HG02870 (cell line): Measurements from ENCODE around the gene RNF144B.

Source experiments
- ATAC-seq: cut with Tn5 transposase; IDR thresholded peaks from one replicate; pipeline ENCODE4 v1.9.1; 2021; ENCODE audit warnings: mild to moderate bottlenecking, moderate library complexity; ENCODE audit not compliant: unreplicated experiment

RNF144B gene

DNA sequence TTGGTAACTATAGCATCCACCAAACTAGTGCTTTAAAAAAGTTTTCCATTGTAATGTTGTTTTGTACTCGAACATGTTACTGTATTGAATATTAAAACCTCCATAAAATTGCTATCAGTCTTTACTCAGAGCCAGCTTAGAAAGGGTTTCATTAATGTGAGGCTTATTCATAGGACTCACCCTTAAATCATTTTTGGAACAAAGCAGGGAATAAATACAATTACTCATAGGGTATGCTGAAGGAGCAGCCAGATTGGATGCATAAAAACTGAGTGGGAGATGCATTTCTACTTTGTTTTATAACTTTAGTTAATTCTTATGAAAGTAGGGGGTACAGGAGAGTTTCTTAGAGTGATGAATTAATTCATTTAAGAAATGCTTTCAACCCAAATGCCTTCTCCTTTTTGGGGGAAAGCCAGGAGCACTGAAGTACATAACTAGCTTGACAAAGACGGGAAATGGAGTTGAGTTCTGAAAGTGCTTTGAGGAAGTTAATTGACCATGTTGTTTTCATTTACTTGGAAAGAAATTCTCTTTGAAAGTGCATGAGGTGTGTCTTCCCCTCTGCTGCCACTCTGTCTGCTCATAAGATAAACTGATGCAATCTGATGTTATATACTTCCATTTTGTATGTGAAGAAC, 90.3 kb downstream of the RNF144B start:
- no peak for ATAC-seq

GRCh38 chr6:18478610-18479009, 91.5 kb downstream of the RNF144B start:
- ATAC-seq = no peak

GRCh38 chr6:18481870-18482269, 94.7 kb downstream of the RNF144B start:
- no peak for ATAC-seq

DNA sequence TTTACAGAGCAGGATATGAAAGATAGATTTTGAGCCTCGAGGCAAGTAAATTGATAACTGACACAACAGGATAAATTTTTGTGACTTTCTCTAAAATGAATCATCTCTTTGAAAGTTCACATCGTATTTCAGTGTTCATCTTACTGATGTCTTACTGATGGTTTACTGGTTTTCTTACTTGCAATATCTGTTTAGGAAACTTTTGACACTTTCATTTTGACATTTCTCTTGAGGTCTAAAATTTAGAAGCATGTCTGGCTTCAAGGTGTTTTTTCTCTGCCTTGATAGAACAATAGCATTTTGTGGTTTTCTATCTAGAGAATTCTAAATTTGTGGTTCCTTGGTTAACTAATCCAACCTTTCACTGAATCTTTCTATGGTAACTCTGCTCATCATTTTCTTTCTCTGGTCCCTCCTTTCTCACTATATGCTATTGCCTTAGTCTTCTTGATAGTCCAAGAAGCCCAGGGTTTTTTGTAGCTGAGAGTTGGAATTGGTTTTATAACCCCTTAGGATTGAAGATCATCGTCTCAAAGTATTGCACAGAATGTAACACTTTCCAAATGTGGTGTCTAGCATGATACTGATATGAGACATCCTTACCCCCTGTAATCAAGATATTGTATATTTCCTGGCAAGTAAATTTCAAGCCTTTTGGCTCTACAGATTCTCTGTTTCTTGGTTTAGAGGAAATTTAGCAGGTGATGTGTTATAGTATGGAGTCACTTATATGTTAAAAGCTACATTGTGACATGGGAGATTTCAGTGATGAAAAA, 98.7 kb downstream of the RNF144B start:
- ATAC-seq = peak; percentile 62

GRCh38 chr6:18488004-18488403, 100.9 kb downstream of the RNF144B start:
- no peak for ATAC-seq

GRCh38 chr6:18488526-18489270, 101.5 kb downstream of the RNF144B start:
- no peak for ATAC-seq

- ATAC-seq = no peak
Observed at GRCh38 chr6:18489335-18489734, 102.2 kb downstream of the RNF144B start.

DNA sequence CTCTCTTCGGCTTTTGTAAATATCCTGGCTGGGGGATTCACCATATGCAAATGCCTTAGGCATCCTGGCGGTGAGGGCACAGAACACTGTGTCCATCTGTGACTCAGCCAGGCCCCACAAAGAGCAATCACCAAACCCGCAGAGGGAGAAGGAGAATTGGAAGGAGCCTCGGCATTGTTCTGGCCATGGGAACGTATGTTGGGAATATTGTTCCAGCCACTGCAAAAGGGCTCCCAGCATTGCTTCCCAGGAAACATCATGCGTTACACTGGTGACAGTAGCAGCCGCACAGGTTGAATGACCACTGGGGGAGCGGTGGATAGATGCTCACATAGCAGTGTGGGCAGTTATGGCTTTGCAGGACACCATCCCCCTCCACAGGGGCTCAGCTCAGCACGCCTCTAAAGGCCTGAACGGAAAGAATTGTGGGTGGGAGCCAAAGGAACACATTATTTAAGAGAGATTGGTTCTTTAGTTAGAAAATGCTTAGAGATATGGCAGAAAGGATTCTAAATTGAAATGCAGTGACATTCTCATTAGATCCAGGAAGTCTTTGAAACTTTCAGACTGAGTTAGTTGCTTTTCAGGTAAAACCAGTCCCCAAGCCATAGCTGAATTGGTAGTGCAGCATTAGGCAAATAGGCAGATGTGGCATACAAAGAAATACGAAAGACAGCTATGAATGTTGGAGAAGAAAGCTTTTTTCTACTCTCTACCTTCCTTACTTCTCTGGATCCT, 104.3 kb downstream of the RNF144B start:
- ATAC-seq = no peak

DNA sequence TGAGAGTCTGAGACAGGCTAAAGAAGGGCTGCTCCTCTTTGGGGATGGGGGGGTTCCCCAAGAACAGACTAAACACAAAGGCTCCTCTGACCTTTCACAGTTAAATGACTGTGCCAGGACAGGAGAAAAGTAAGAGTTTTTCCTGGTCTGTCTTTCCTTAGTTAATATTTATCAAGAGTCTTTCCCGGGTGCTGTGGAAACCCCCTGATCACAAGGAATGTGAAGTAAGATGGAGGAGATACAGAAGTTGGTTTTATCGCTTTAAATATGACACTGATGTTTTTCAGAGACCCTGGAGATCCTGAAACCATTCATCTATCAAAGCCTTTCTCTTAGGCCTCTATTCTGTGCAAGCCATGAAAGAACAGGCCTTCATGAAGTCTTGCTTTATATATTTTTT, 105.8 kb downstream of the RNF144B start:
- no peak for ATAC-seq

DNA sequence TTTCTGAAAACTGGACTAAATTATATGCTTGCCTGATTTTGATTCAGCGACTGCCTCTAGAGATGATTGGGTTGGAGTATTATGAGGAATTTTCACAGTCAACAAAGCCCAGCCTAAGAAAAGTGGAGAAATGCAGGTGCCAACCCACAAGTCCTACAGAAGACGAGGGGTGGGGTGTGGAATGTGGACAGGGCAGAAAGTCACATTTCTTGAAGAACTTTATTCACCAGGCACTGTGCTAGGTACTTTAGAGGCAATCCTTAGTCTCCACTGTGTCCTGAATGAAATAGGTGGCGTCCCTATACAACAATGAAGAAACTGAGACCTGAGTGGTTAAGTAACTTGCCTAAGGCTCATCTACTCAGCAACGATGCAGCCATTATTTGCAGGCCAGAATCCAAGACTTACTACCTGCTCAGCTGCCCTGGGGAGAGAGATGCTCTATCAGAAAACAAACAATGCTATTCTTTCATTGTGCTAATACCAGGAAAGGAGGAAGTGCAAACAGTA, 106.3 kb downstream of the RNF144B start:
- no peak for ATAC-seq

GRCh38 chr6:18493925-18494324, 106.8 kb downstream of the RNF144B start:
- ATAC-seq = no peak

DNA sequence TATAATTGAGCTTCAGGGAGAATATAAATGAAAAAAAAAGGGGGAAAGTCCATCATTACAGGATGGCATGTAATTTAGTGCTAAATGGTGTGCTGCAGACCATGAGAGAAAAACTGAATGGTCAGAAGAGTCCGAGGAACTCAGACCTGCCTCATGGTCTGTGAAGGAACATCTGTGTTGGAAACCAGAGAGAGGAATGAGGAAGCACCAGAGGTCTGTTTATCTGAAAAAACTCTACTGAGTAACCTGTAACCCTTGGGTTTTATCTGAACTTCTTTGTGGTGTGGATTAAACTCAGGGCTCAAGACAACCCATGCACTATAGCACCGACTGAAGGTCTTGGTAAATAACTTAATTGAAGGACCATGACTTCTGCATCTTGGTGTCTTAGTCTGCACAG, 108.1 kb downstream of the RNF144B start:
- ATAC-seq = no peak

DNA sequence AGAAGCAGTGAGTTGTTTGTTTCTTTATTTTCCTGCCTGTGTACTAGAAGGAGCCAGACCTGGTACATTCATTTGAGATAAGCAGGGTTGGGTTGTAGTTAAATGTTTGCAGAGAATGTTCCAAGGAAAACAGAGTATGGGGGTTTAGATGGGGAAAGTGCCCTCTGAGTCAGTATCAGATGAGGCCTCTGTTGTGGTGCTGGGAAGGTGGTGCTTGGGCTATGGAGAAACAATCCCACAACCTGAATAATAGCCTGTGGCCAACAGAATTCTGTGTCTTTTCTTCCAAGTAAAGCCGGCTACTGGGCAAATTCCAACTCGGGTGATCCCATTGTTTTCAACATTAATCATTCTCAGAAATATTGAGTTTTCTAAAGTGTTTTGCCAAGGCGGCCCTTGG, 109.3 kb downstream of the RNF144B start:
- ATAC-seq = no peak

GRCh38 chr6:18497006-18497405, 109.9 kb downstream of the RNF144B start:
- no peak for ATAC-seq

GRCh38 chr6:18498408-18498807, 111.3 kb downstream of the RNF144B start:
- no peak for ATAC-seq

DNA sequence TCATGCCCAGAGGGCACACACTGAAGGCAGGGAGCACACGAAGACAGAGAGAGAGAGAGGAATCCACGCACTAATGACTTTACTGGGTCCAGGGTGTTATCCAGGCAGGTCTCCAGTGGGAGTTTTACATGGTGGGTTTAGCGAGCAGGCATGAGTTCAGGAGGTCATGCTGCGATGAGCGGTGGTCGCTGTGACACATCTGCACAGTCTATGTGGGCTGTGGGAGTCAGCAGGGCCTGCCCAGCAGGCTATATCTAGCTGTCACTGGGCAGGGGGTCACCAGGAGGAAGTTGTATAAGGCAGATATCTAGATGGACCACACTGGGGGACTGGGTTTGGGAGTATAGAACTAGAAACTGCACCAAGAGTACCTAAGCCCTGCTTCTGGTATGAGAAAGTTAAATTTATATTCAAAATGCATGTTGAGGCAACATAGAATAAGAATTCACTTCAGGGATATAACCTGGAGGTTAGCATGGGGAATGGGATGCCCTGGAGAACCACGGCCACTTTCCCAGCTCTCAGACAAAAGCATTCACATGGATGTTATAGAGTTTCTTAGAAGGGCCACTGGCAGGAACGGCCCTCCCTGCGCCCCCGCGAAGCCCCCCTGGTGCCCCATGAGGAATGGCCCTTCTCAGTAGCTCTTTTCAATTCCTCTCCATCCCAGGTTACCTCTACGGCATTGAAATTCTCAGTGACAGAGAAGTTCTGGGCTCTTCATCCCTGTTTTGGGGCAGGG, 113.9 kb downstream of the RNF144B start:
- ATAC-seq = no peak

DNA sequence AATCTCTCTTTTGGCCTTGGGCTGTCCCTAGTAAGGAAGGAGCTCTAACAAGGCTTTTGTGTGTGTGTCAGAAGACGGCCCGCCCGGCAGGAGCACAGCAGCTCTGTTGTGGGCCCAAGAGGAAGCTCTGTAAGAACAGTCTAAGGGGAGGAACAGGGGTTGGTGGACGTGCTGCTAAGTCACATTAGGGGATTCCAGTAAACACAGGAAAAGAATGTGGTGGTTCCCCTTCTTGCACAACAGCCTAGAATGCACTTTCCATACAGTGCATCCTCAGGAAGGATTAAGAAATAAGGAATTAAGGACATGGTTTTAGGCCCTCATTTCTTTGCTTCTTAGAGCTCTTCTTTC, 114.5 kb downstream of the RNF144B start:
- no peak for ATAC-seq

DNA sequence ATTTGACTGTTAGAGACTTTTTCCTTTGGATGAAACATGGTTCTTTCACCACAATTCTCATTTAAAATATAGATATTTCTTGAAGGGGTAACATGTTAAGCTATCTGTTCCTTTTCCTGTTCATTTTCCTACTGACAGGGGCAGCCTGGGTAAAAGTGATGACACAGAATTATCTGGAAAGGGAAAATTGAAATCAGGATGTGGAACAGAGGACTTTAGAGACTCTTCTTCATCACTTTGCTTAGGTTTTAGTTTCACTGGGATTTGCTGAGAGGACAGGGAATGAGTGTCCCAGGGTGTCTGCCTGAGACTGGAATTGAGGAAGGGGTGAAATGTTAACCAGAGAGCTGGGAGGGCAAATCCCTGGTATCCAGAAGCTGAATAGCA, 116.0 kb downstream of the RNF144B start:
- no peak for ATAC-seq

GRCh38 chr6:18503593-18504231, 116.6 kb downstream of the RNF144B start:
- ATAC-seq = peak; percentile 61

DNA sequence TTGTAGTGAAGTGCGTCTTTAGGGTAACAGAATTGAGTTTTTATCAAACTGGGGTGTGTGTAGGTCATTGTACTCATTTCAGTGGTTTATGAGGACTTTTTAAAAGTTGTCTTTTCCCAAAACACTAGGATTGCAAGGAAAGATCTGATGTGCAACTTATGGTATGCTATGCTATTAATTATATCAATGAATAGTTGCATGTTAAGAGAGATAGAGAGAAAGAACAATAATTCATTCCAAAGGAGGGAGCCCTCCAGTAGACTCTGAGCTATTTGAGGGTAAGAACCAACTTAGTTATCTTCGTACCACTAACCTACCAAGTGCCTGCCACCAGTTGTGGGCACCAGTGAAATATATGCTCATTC, 117.1 kb downstream of the RNF144B start:
- no peak for ATAC-seq
